GM06990 (cell line): ENCODE data around the gene COL25A1.

Source experiments
- DNase-seq: peaks from one replicate; pipeline ENCODE4 v3.0.0-alpha.2; 2011; ENCODE audit not compliant: insufficient read length; ENCODE audit errors: extremely low read depth
- H3K27me3 ChIP-seq: replicated peaks from 2 replicates; pipeline ENCODE4 v1.6.0; 2011; ENCODE audit warnings: low read length; ENCODE audit not compliant: control insufficient read depth, insufficient read depth
- H3K36me3 ChIP-seq: 2 replicates; pipeline ENCODE4 v1.5.1; 2011; ENCODE audit warnings: low read length; ENCODE audit not compliant: control insufficient read depth, insufficient read depth
- H3K4me3 ChIP-seq: replicated peaks from 2 replicates; pipeline ENCODE4 v1.5.1; 2011; ENCODE audit warnings: low read depth, mild to moderate bottlenecking, control low read depth, low read length
- CTCF ChIP-seq: IDR thresholded peaks from 2 replicates; pipeline ENCODE4 v1.5.1; 2011; ENCODE audit warnings: low read length, control low read depth, mild to moderate bottlenecking, inconsistent platforms; ENCODE audit not compliant: insufficient read depth, poor library complexity, severe bottlenecking

Gene COL25A1

DNA sequence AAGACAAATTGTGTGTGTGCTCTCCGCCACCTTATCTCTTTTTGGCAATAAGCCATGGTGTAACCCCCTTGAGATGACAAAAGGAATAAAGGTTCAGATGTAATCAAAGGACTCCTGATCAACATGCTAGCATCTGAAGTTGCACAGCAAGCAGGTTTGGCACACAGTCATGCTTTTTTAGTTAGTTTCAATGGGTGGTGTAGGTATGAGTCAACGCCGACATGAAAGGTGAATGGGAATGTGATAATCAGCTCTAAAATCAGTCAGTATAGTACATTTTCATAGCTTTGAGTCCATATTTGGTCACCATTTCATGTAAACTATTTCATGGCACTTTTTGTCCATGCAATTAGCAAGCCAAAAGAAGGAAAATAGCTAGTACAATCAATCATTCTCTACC is 489.2 kb downstream of the COL25A1 start:
- Histone ChIP-seq H3K36me3 (no peaks in the 10 kb centered on the region), H3K27me3 (no peaks in the 10 kb centered on the region), H3K4me3 (no peak overlapping the region)
- TF ChIP-seq CTCF: no peak
- no peak for DNase-seq

GRCh38 chr4:108811486-108811885 is 491.0 kb downstream of the COL25A1 start:
- no peak for TF ChIP-seq CTCF
- Histone ChIP-seq H3K27me3 (no peaks in the 10 kb centered on the region), H3K36me3 (no peaks in the 10 kb centered on the region), H3K4me3 (no peak overlapping the region)
- DNase-seq: no peak

- TF ChIP-seq CTCF: no peak
- DNase-seq: no peak
- no peak overlapping the region for H3K4me3 ChIP-seq
- no peaks in the 10 kb centered on the region for H3K27me3 ChIP-seq
- no peaks in the 10 kb centered on the region for H3K36me3 ChIP-seq
Measured at GRCh38 chr4:108810087-108810486, 492.4 kb downstream of the COL25A1 start.

DNA sequence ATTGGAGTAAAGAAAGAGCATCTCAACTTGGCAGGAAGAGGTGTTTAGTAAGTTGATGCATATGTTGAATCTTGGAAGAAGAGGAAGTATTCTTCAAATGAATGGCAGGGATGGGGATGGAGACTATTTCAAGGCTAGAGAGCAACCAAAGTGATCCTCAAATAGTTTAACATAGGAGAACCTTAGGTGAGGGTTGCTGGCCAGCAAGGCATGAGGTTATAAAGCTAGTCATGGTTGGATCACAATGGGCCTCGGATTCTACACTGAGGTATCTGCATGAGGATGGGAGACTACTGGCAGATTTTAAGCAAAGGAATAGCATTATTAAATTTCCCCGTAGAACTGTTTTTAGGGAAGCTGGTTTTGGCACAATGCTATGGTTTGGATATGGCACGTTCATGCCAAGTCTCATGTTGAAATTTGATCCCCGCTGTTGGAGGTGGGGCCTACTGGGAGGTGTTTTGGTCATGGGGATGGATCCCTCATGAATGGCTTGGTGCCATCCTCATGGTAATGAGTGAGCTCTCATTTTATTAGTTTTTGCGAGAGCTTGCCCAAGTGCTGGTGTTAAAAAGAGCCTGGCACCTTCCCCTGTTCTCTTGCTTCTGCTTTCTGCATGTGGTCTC is 497.7 kb downstream of the COL25A1 start:
- no peaks in the 10 kb centered on the region for H3K36me3 ChIP-seq
- no peaks in the 10 kb centered on the region for H3K27me3 ChIP-seq
- TF ChIP-seq CTCF: no peak
- H3K4me3 ChIP-seq: no peak overlapping the region
- no peak for DNase-seq

DNA sequence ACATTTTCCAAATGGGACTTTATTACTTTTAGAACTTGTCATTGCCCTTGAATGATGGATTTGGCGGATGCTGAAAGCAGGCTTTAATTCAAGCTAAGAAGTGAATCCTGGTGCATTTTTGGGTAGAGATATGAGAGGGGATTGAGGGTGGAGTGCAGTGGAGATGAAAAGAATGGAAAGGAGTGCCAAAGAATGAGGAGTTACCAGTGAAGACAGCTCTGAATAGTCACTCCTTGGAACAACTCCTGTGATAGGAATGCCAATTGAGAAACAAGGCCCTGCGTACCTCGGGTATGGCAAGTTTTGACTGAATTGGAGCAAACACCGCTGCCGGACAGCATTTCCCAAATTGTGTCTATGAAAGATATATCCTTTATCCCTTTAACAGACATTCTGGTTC is 503.2 kb downstream of the COL25A1 start:
- no peak for DNase-seq
- H3K27me3 ChIP-seq: no peaks in the 10 kb centered on the region
- H3K4me3 ChIP-seq: no peak overlapping the region
- no peaks in the 10 kb centered on the region for H3K36me3 ChIP-seq
- no peak for TF ChIP-seq CTCF

GRCh38 chr4:108796173-108796572 is 506.3 kb downstream of the COL25A1 start:
- no peak for DNase-seq
- Histone ChIP-seq H3K27me3 (no peaks in the 10 kb centered on the region), H3K4me3 (no peak overlapping the region), H3K36me3 (no peaks in the 10 kb centered on the region)
- no peak for TF ChIP-seq CTCF
